HG03558 (cell line): ENCODE results near the gene NPAS3.
"Not testable (repeated sequence)": the region's sequence is repeated elsewhere in the genome, so short reads cannot be mapped to it uniquely, and the experiment has no call there.

Experiments
- ATAC-seq: cut with Tn5 transposase; IDR thresholded peaks from one replicate; pipeline ENCODE4 v1.9.1; 2021; ENCODE audit warnings: moderate number of reproducible peaks; ENCODE audit not compliant: unreplicated experiment; ENCODE audit errors: extremely low read depth

NPAS3 gene

GRCh38 chr14:33065634-33066033, 127.0 kb downstream of the NPAS3 start:
- ATAC-seq, result no peak

- no peak for ATAC-seq
Measured at GRCh38 chr14:33068040-33068439, 129.4 kb downstream of the NPAS3 start.

GRCh38 chr14:33068626-33069025, 129.9 kb downstream of the NPAS3 start:
- ATAC-seq, result no peak

GRCh38 chr14:33070475-33070874, 131.8 kb downstream of the NPAS3 start:
- no peak for ATAC-seq

- ATAC-seq, result no peak
Measured at GRCh38 chr14:33073023-33073422, 134.3 kb downstream of the NPAS3 start.

- no peak for ATAC-seq
Measured at GRCh38 chr14:33081259-33081658, 142.6 kb downstream of the NPAS3 start.

GRCh38 chr14:33085799-33086198, 147.1 kb downstream of the NPAS3 start:
- no peak for ATAC-seq

GRCh38 chr14:33088274-33088673, 149.6 kb downstream of the NPAS3 start:
- not testable (repeated sequence) for ATAC-seq

GRCh38 chr14:33098016-33098415, 159.3 kb downstream of the NPAS3 start:
- no peak for ATAC-seq

- ATAC-seq, result no peak
Measured at GRCh38 chr14:33103489-33103888, 164.8 kb downstream of the NPAS3 start.

- ATAC-seq, result no peak
Measured at GRCh38 chr14:33103966-33104365, 165.3 kb downstream of the NPAS3 start.

GRCh38 chr14:33110737-33111443, 172.2 kb downstream of the NPAS3 start:
- no peak for ATAC-seq

GRCh38 chr14:33114331-33114730, 175.7 kb downstream of the NPAS3 start:
- no peak for ATAC-seq

- no peak for ATAC-seq
Measured at GRCh38 chr14:33118668-33119067, 180.0 kb downstream of the NPAS3 start.

GRCh38 chr14:33120341-33120740, 181.7 kb downstream of the NPAS3 start:
- no peak for ATAC-seq

- ATAC-seq, result no peak
Measured at GRCh38 chr14:33120966-33121365, 182.3 kb downstream of the NPAS3 start.

- ATAC-seq, result no peak
Measured at GRCh38 chr14:33123281-33123680, 184.6 kb downstream of the NPAS3 start.

GRCh38 chr14:33126433-33126832, 187.8 kb downstream of the NPAS3 start:
- ATAC-seq, result no peak

GRCh38 chr14:33127531-33127930, 188.9 kb downstream of the NPAS3 start:
- no peak for ATAC-seq

GRCh38 chr14:33131801-33132200, 193.1 kb downstream of the NPAS3 start:
- ATAC-seq, result no peak

- no peak for ATAC-seq
Measured at GRCh38 chr14:33134162-33134561, 195.5 kb downstream of the NPAS3 start.

GRCh38 chr14:33134975-33135374, 196.3 kb downstream of the NPAS3 start:
- ATAC-seq, result no peak
